ENCODE measurements around the gene BAZ2B. TPM values are rescaled to one million over a fixed set of nuclear protein-coding genes. Genes with fewer than 3 reads are reported as not detected.

The BAZ2B gene
- total and polyA plus RNA-seq, 3 experiments from 2014 or later = 13.3 to 27.0 (median 15.7) TPM

- Mint-ChIP-seq H3K27me3 (no peaks in the 10 kb centered on the region), H3K36me3 (peaks cover 29 to 54% (median 31%) of the 10 kb centered on the region in 3 donors), H3K4me3 (no peak overlapping the region), H3K4me1 (peaks cover 0 to 5% (median 0%) of the 10 kb centered on the region in 3 donors), H3K9me3 (peaks cover 0 to 9% (median 2%) of the 10 kb centered on the region in 5 donors), H3K27ac (no peak overlapping the region)
- ChIA-PET CTCF (no interaction called here), POLR2A (no interaction called here)
- no peak for DNase-seq
- H3K4me3 ChIP-seq (ENCODE audit: low read length) = no peak overlapping the region
- no peaks in the 10 kb centered on the region for H3K9me3 ChIP-seq (ENCODE audit: low read length)
- no peaks in the 10 kb centered on the region for H3K36me3 ChIP-seq (ENCODE audit: insufficient read depth, low read length)
- H3K27me3 ChIP-seq (ENCODE audit: insufficient read depth, low read length, poor library complexity, severe bottlenecking) = no peaks in the 10 kb centered on the region
- no peaks in the 10 kb centered on the region for H3K4me1 ChIP-seq (ENCODE audit: insufficient read depth, low read length)
- no peak overlapping the region for H3K27ac ChIP-seq (ENCODE audit: low read depth, low read length)
Observed at GRCh38 chr2:159449504-159450124, 166.7 kb downstream of the BAZ2B start.

- CTCF ChIA-PET = no interaction called here
- Histone ChIP-seq H3K27me3 (ENCODE audit: insufficient read depth, low read length, poor library complexity, severe bottlenecking) (no peaks in the 10 kb centered on the region), H3K4me1 (ENCODE audit: insufficient read depth, low read length) (no peaks in the 10 kb centered on the region), H3K36me3 (ENCODE audit: insufficient read depth, low read length) (peaks cover 6% of the 10 kb centered on the region), H3K9me3 (ENCODE audit: low read length) (no peaks in the 10 kb centered on the region), H3K4me3 (ENCODE audit: low read length) (no peak overlapping the region), H3K27ac (ENCODE audit: low read depth, low read length) (no peak overlapping the region)
- no peak for DNase-seq
- Mint-ChIP-seq H3K36me3 (peaks cover 37 to 69% (median 44%) of the 10 kb centered on the region in 3 donors), H3K9me3 (peaks cover 0 to 9% (median 2%) of the 10 kb centered on the region in 5 donors), H3K27ac (no peak overlapping the region), H3K27me3 (no peaks in the 10 kb centered on the region), H3K4me3 (no peak overlapping the region), H3K4me1 (no peaks in the 10 kb centered on the region)
- POLR2A ChIA-PET = no interaction called here
Observed at GRCh38 chr2:159446817-159447216, 169.5 kb downstream of the BAZ2B start.

- Mint-ChIP-seq H3K36me3 (peaks cover 37 to 72% (median 45%) of the 10 kb centered on the region in 3 donors), H3K9me3 (peaks cover 0 to 9% (median 2%) of the 10 kb centered on the region in 5 donors), H3K4me3 (no peak overlapping the region), H3K27ac (no peak overlapping the region), H3K4me1 (no peaks in the 10 kb centered on the region), H3K27me3 (no peaks in the 10 kb centered on the region)
- CTCF ChIA-PET = no interaction called here
- POLR2A ChIA-PET = no interaction called here
- DNase-seq = no peak
- peaks cover 6% of the 10 kb centered on the region for H3K36me3 ChIP-seq (ENCODE audit: insufficient read depth, low read length)
- H3K27me3 ChIP-seq (ENCODE audit: insufficient read depth, low read length, poor library complexity, severe bottlenecking) = no peaks in the 10 kb centered on the region
- no peaks in the 10 kb centered on the region for H3K4me1 ChIP-seq (ENCODE audit: insufficient read depth, low read length)
- H3K27ac ChIP-seq (ENCODE audit: low read depth, low read length) = no peak overlapping the region
- H3K9me3 ChIP-seq (ENCODE audit: low read length) = no peaks in the 10 kb centered on the region
- no peak overlapping the region for H3K4me3 ChIP-seq (ENCODE audit: low read length)
Observed at GRCh38 chr2:159446201-159446600, 170.1 kb downstream of the BAZ2B start.

GRCh38 chr2:159445307-159445706 is 171.0 kb downstream of the BAZ2B start:
- no peaks in the 10 kb centered on the region for H3K9me3 ChIP-seq (ENCODE audit: low read length)
- no peak overlapping the region for H3K27ac ChIP-seq (ENCODE audit: low read depth, low read length)
- H3K36me3 ChIP-seq (ENCODE audit: insufficient read depth, low read length) = peaks cover 6% of the 10 kb centered on the region
- peaks cover 0 to 9% (median 2%) of the 10 kb centered on the region in 5 donors for H3K9me3 Mint-ChIP-seq
- H3K4me3 ChIP-seq (ENCODE audit: low read length) = no peak overlapping the region
- no peak for DNase-seq
- no peaks in the 10 kb centered on the region for H3K27me3 Mint-ChIP-seq
- H3K4me1 Mint-ChIP-seq = no peaks in the 10 kb centered on the region
- ChIA-PET POLR2A (no interaction called here), CTCF (no interaction called here)
- H3K27me3 ChIP-seq (ENCODE audit: insufficient read depth, low read length, poor library complexity, severe bottlenecking) = no peaks in the 10 kb centered on the region
- peaks cover 37 to 78% (median 51%) of the 10 kb centered on the region in 3 donors for H3K36me3 Mint-ChIP-seq
- peak overlapping the region in 1 of 8 donors; percentile 48 for H3K27ac Mint-ChIP-seq
- H3K4me1 ChIP-seq (ENCODE audit: insufficient read depth, low read length) = no peaks in the 10 kb centered on the region
- H3K4me3 Mint-ChIP-seq = no peak overlapping the region

- H3K27ac ChIP-seq (ENCODE audit: low read depth, low read length) = no peak overlapping the region
- Mint-ChIP-seq H3K4me1 (no peaks in the 10 kb centered on the region), H3K9me3 (peaks cover 0 to 9% (median 2%) of the 10 kb centered on the region in 5 donors), H3K36me3 (peaks cover 38 to 75% (median 49%) of the 10 kb centered on the region in 3 donors), H3K27ac (peak overlapping the region in 1 of 8 donors; percentile 48), H3K27me3 (no peaks in the 10 kb centered on the region), H3K4me3 (no peak overlapping the region)
- no peak for DNase-seq
- CTCF ChIA-PET = no interaction called here
- no peaks in the 10 kb centered on the region for H3K4me1 ChIP-seq (ENCODE audit: insufficient read depth, low read length)
- no peaks in the 10 kb centered on the region for H3K27me3 ChIP-seq (ENCODE audit: insufficient read depth, low read length, poor library complexity, severe bottlenecking)
- peaks cover 6% of the 10 kb centered on the region for H3K36me3 ChIP-seq (ENCODE audit: insufficient read depth, low read length)
- POLR2A ChIA-PET = no interaction called here
- no peak overlapping the region for H3K4me3 ChIP-seq (ENCODE audit: low read length)
- no peaks in the 10 kb centered on the region for H3K9me3 ChIP-seq (ENCODE audit: low read length)
Observed at GRCh38 chr2:159444754-159445153, 171.6 kb downstream of the BAZ2B start.

GRCh38 chr2:159442159-159442852 is 174.0 kb downstream of the BAZ2B start:
- H3K4me3 ChIP-seq (ENCODE audit: low read length) = no peak overlapping the region
- CTCF ChIA-PET = no interaction called here
- no peaks in the 10 kb centered on the region for H3K27me3 Mint-ChIP-seq
- no peaks in the 10 kb centered on the region for H3K27me3 ChIP-seq (ENCODE audit: insufficient read depth, low read length, poor library complexity, severe bottlenecking)
- H3K4me3 Mint-ChIP-seq = no peak overlapping the region
- DNase-seq = no peak
- peaks cover 33 to 79% (median 61%) of the 10 kb centered on the region in 3 donors for H3K36me3 Mint-ChIP-seq
- POLR2A ChIA-PET = no interaction called here
- H3K4me1 Mint-ChIP-seq = no peaks in the 10 kb centered on the region
- no peak overlapping the region for H3K27ac ChIP-seq (ENCODE audit: low read depth, low read length)
- H3K4me1 ChIP-seq (ENCODE audit: insufficient read depth, low read length) = no peaks in the 10 kb centered on the region
- peaks cover 15% of the 10 kb centered on the region for H3K36me3 ChIP-seq (ENCODE audit: insufficient read depth, low read length)
- no peak overlapping the region for H3K27ac Mint-ChIP-seq
- H3K9me3 ChIP-seq (ENCODE audit: low read length) = no peaks in the 10 kb centered on the region
- peaks cover 0 to 3% (median 2%) of the 10 kb centered on the region in 5 donors for H3K9me3 Mint-ChIP-seq

GRCh38 chr2:159441182-159441581 is 175.2 kb downstream of the BAZ2B start:
- H3K4me3 Mint-ChIP-seq = no peak overlapping the region
- H3K36me3 ChIP-seq (ENCODE audit: insufficient read depth, low read length) = peaks cover 15% of the 10 kb centered on the region
- ChIA-PET CTCF (no interaction called here), POLR2A (no interaction called here)
- H3K36me3 Mint-ChIP-seq = peaks cover 26 to 79% (median 56%) of the 10 kb centered on the region in 3 donors
- no peaks in the 10 kb centered on the region for H3K4me1 ChIP-seq (ENCODE audit: insufficient read depth, low read length)
- H3K4me3 ChIP-seq (ENCODE audit: low read length) = no peak overlapping the region
- no peak for DNase-seq
- H3K9me3 Mint-ChIP-seq = no peaks in the 10 kb centered on the region
- H3K9me3 ChIP-seq (ENCODE audit: low read length) = no peaks in the 10 kb centered on the region
- no peaks in the 10 kb centered on the region for H3K27me3 ChIP-seq (ENCODE audit: insufficient read depth, low read length, poor library complexity, severe bottlenecking)
- H3K27me3 Mint-ChIP-seq = no peaks in the 10 kb centered on the region
- no peak overlapping the region for H3K27ac ChIP-seq (ENCODE audit: low read depth, low read length)
- peak overlapping the region in 1 of 8 donors; percentile 4 for H3K27ac Mint-ChIP-seq
- H3K4me1 Mint-ChIP-seq = no peaks in the 10 kb centered on the region

- Mint-ChIP-seq H3K27ac (no peak overlapping the region), H3K4me1 (no peaks in the 10 kb centered on the region), H3K4me3 (no peak overlapping the region), H3K27me3 (no peaks in the 10 kb centered on the region), H3K9me3 (no peaks in the 10 kb centered on the region), H3K36me3 (peaks cover 15 to 64% (median 39%) of the 10 kb centered on the region in 3 donors)
- Histone ChIP-seq H3K27ac (ENCODE audit: low read depth, low read length) (no peak overlapping the region), H3K36me3 (ENCODE audit: insufficient read depth, low read length) (peaks cover 15% of the 10 kb centered on the region), H3K4me1 (ENCODE audit: insufficient read depth, low read length) (no peaks in the 10 kb centered on the region), H3K4me3 (ENCODE audit: low read length) (no peak overlapping the region), H3K9me3 (ENCODE audit: low read length) (no peaks in the 10 kb centered on the region), H3K27me3 (ENCODE audit: insufficient read depth, low read length, poor library complexity, severe bottlenecking) (no peaks in the 10 kb centered on the region)
- ChIA-PET POLR2A (no interaction called here), CTCF (no interaction called here)
- DNase-seq = no peak
Observed at GRCh38 chr2:159439421-159439820, 176.9 kb downstream of the BAZ2B start.

Measured in CD8-positive, alpha-beta memory T cell (primary cell).